BLaER1 (cell line): Measurements from ENCODE around the gene ACER1.
"Not testable (repeated sequence)": the region's sequence is repeated elsewhere in the genome, so short reads cannot be mapped to it uniquely, and the experiment has no call there.

Source experiments
- H3K27ac ChIP-seq: shearing (Covaris generic); formaldehyde crosslinking; 2 replicates; pipeline ENCODE4 v1.8.1; 2022
- H3K27me3 ChIP-seq: shearing (Covaris generic); formaldehyde crosslinking; 2 replicates; pipeline ENCODE4 v1.8.1; 2022
- H3K36me3 ChIP-seq: shearing (Covaris generic); formaldehyde crosslinking; 2 replicates; pipeline ENCODE4 v1.8.1; 2022
- H3K4me1 ChIP-seq: shearing (Covaris generic); formaldehyde crosslinking; 2 replicates; pipeline ENCODE4 v1.8.1; 2022
- H3K4me2 ChIP-seq: shearing (Covaris generic); formaldehyde crosslinking; 2 replicates; pipeline ENCODE4 v1.8.1; 2022
- H3K4me3 ChIP-seq: shearing (Covaris generic); formaldehyde crosslinking; 2 replicates; pipeline ENCODE4 v1.8.1; 2022
- H3K9ac ChIP-seq: shearing (Covaris generic); formaldehyde crosslinking; 2 replicates; pipeline ENCODE4 v1.8.1; 2022
- H3K9me3 ChIP-seq: shearing (Covaris generic); formaldehyde crosslinking; 2 replicates; pipeline ENCODE4 v1.8.1; 2022
- H4K20me1 ChIP-seq: shearing (Covaris generic); formaldehyde crosslinking; 2 replicates; pipeline ENCODE4 v1.8.1; 2022
- Cebpa-rat ChIP-seq: shearing (Covaris generic); IDR thresholded peaks from 2 replicates; pipeline ENCODE4 v1.8.1; 2022

The ACER1 gene

DNA sequence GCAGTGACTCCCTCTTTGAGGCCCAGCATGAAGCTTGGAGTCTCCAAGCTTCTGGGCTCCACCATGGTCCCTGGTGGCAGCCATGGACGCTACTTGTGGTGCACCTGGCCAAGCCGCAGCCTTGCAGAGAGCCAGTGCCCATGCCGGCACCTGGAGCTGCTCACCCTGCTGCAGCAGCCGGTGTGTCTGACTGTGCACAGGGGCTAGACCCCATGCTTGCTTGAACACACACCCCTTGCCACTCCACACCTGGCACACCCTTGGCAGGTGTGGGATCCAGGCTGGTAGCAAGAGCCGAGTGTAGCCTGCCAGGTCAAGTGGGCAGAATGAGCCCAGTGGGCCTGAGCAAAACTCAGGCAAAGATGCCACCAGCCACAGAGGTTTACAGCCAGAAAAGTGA is 35.0 kb downstream of the ACER1 start:
- Histone ChIP-seq H3K9me3 (peaks cover 54% of the 10 kb centered on the region), H3K4me1 (peaks cover 8% of the 10 kb centered on the region), H3K4me2 (no peak overlapping the region), H3K27ac (no peak overlapping the region), H3K27me3 (no peaks in the 10 kb centered on the region), H3K9ac (no peak overlapping the region), H3K4me3 (no peak overlapping the region), H3K36me3 (no peaks in the 10 kb centered on the region), H4K20me1 (no peaks in the 10 kb centered on the region)
- no peak for TF ChIP-seq Cebpa-rat

- Histone ChIP-seq H3K9me3 (peaks cover 66% of the 10 kb centered on the region), H4K20me1 (no peaks in the 10 kb centered on the region), H3K4me2 (peak overlapping the region; percentile 45), H3K27ac (no peak overlapping the region), H3K27me3 (no peaks in the 10 kb centered on the region), H3K4me3 (no peak overlapping the region), H3K36me3 (no peaks in the 10 kb centered on the region), H3K9ac (no peak overlapping the region), H3K4me1 (peaks cover 8% of the 10 kb centered on the region)
- TF ChIP-seq Cebpa-rat: no peak
Observed at GRCh38 chr19:6297202-6297601, 36.2 kb downstream of the ACER1 start.

- peaks cover 99% of the 10 kb centered on the region for H3K9me3 ChIP-seq
Observed at GRCh38 chr19:6292006-6292405, 41.4 kb downstream of the ACER1 start.

GRCh38 chr19:6288737-6289136 is 44.7 kb downstream of the ACER1 start:
- no peak overlapping the region for H3K27ac ChIP-seq
- TF ChIP-seq Cebpa-rat: no peak
- no peaks in the 10 kb centered on the region for H3K4me1 ChIP-seq
- H3K27me3 ChIP-seq: no peaks in the 10 kb centered on the region
- peaks cover 99% of the 10 kb centered on the region for H3K9me3 ChIP-seq
- no peak overlapping the region for H3K4me2 ChIP-seq
- H3K36me3 ChIP-seq: no peaks in the 10 kb centered on the region
- no peak overlapping the region for H3K9ac ChIP-seq
- H4K20me1 ChIP-seq: no peaks in the 10 kb centered on the region
- no peak overlapping the region for H3K4me3 ChIP-seq

More at GRCh38 chr19:6292006-6292405, 41.4 kb downstream of the ACER1 start:
- H3K4me1 ChIP-seq: no peaks in the 10 kb centered on the region
- no peaks in the 10 kb centered on the region for H4K20me1 ChIP-seq
- H3K36me3 ChIP-seq: no peaks in the 10 kb centered on the region
- H3K27me3 ChIP-seq: no peaks in the 10 kb centered on the region
- H3K4me3 ChIP-seq: peak overlapping the region; percentile 43; the same call in 1 of the 2 replicates
- TF ChIP-seq Cebpa-rat: no peak
- no peak overlapping the region for H3K9ac ChIP-seq
- H3K4me2 ChIP-seq: no peak overlapping the region
- H3K27ac ChIP-seq: no peak overlapping the region

DNA sequence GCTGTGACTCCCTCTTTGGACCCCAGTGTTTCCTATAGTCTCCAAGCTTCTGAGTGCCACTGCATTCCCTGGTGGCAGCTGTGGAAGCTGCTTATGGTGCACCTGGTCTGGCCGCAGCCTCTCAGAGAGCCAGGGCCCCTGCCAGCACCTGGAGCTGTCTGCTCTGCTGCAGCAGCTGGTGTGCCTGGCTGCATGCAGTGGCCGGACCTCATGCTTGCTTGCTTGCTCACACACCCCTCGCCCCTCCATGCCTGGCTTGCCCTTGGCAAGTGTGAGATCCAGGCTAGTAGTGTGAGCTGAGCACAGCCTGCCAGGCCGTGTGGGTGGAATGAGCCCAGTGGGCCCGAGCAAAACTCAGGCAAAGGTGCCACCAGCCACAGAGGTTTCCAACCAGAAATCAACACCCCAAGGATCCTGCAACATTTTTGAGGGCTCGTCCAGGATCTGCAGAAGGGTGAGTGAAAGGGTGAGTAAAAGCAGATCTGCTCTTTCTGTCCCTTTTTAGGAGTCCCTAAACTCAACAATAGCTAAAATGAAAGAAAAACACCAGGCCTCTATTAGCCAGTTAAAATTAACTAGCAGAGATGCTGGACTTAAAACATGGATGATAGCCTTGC is 46.0 kb downstream of the ACER1 start:
- no peak for TF ChIP-seq Cebpa-rat
- H3K4me3 ChIP-seq: peak overlapping the region; percentile 22; the same call in 1 of the 2 replicates
- no peaks in the 10 kb centered on the region for H4K20me1 ChIP-seq
- no peak overlapping the region for H3K27ac ChIP-seq
- no peaks in the 10 kb centered on the region for H3K4me1 ChIP-seq
- no peaks in the 10 kb centered on the region for H3K36me3 ChIP-seq
- no peak overlapping the region for H3K4me2 ChIP-seq
- no peaks in the 10 kb centered on the region for H3K27me3 ChIP-seq
- H3K9me3 ChIP-seq: peaks cover 93% of the 10 kb centered on the region
- no peak overlapping the region for H3K9ac ChIP-seq

- no peak for TF ChIP-seq Cebpa-rat
- Histone ChIP-seq H3K36me3 (no peaks in the 10 kb centered on the region), H3K9ac (no peak overlapping the region), H3K4me1 (no peaks in the 10 kb centered on the region), H3K9me3 (peaks cover 90% of the 10 kb centered on the region), H3K27ac (no peak overlapping the region), H3K27me3 (no peaks in the 10 kb centered on the region), H3K4me2 (no peak overlapping the region), H4K20me1 (no peaks in the 10 kb centered on the region), H3K4me3 (peak overlapping the region; percentile 22; the same call in 1 of the 2 replicates)
Observed at GRCh38 chr19:6286676-6287075, 46.7 kb downstream of the ACER1 start.

DNA sequence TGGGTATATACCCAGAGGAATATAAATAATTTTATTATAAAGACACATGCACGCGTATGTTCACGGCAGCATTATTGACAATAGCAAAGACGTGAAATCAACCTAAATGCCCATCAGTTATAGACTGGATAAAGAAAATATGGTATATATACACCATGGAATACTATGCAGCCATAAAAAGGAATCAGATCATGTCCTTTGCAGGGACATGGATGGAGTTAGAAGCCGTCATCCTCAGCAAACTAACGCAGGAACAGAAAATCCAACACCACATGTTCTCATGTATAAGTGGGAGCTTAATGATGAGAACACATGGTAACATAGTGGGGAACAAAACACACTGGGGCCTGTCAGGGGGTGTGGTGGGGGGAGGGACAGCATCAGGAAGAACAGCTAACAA is 51.0 kb downstream of the ACER1 start:
- not testable (repeated sequence) for H3K36me3 ChIP-seq, H3K27me3 ChIP-seq

DNA sequence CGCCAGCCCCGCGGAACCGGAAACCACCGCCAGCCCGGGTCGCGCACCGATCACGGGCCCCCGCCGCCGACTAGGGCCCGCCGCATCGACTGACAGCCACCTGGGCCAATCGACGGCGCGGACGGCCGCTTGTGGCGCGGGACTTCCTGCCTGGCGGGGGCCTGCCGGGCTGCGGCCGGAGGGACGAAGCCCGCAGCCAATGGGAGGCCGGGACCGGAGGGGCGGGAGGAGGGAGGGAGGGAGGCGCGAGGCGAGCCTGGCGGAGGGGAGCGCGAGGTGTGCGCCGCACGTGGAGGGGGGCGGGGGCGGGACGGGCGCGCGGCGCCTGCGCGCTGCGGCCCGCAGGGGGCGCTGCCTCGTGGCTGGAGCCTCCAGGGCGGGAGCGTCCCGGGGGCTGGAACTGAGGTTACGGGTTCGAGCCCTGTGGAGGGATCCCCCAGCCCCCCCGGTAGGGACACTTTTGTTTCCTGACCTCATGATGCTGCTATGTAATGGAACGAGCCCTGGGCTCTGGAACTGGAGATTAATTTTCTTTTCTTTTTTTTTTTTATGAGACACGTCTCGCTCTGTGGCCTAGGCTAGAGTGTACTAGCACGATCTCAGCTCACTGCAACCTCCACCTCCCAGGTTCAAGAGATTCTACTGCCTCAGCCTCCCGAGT is 53.4 kb downstream of the ACER1 start, which contains the start of gene MLLT1:
Gene MLLT1, minus strand, starts transcription at position 45 of the 661 bp plus-strand sequence. CDS start 191 bp downstream, outside the sequence.
- TF ChIP-seq Cebpa-rat: no peak
- peaks cover 32% of the 10 kb centered on the region for H3K36me3 ChIP-seq
- peak within 1 kb of the TSS; percentile 94 for H3K9ac ChIP-seq
- H3K4me2 ChIP-seq: peak within 1 kb of the TSS; percentile 96
- no peaks in the 10 kb centered on the region for H3K27me3 ChIP-seq
- peaks cover 28% of the 10 kb centered on the region for H3K9me3 ChIP-seq
- H4K20me1 ChIP-seq: peaks cover 43% of the 10 kb centered on the region
- peak within 1 kb of the TSS; percentile 93 for H3K27ac ChIP-seq
- H3K4me3 ChIP-seq: peak within 1 kb of the TSS; percentile 97
- peaks cover 40% of the 10 kb centered on the region for H3K4me1 ChIP-seq

More for the DNA sequence above, 51.0 kb downstream of the ACER1 start:
- H4K20me1 ChIP-seq: peaks cover 20% of the 10 kb centered on the region
- H3K4me2 ChIP-seq, H3K4me3 ChIP-seq, H3K27ac ChIP-seq, H3K9ac ChIP-seq: not testable (repeated sequence)
- H3K4me1 ChIP-seq: peaks cover 17% of the 10 kb centered on the region
- H3K9me3 ChIP-seq: peaks cover 51% of the 10 kb centered on the region

DNA sequence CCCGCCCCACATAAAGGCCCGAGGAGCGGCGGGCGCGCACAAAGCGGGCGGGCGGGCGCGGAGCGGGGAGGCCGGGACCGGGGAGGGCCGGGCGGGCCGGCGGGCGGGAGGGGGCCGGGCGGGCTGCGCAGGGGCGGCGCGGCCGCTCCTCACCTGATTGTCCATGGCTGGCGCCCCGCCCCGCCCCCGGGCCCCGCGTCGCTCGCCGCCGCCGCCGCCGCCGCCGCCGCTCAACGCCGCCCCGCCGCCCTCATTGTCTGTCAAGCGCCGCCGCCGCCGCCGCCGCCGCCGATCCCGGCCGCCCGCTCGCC is 53.8 kb downstream of the ACER1 start:
- H3K4me2 ChIP-seq: peak overlapping the region; percentile 96
- TF ChIP-seq Cebpa-rat: no peak

More for the DNA sequence above, 53.8 kb downstream of the ACER1 start:
- Histone ChIP-seq H3K4me1 (peaks cover 45% of the 10 kb centered on the region), H3K27me3 (no peaks in the 10 kb centered on the region), H3K9ac (peak overlapping the region; percentile 94), H3K4me3 (peak overlapping the region; percentile 97), H4K20me1 (peaks cover 48% of the 10 kb centered on the region), H3K27ac (peak overlapping the region; percentile 93), H3K9me3 (peaks cover 23% of the 10 kb centered on the region), H3K36me3 (peaks cover 36% of the 10 kb centered on the region)
